ENCODE measurements around the gene HIGD1B.

- no peak for TF ChIP-seq GATA2 (IDR thresholded peaks at IDR 0.05; ENCODE audit: low read depth, low read length)
- TF ChIP-seq GATA3 (IDR thresholded peaks at IDR 0.05; ENCODE audit: low read depth, low read length): no peak
These were observed 43.2 kb upstream of the HIGD1B start for GRCh38 chr17:44804302-44805089.

All from SH-SY5Y (cell line).